Peyer's patch (tissue), 4 donors: ENCODE results near the gene USP17L15. TPM values are rescaled to one million over a fixed set of nuclear protein-coding genes. Genes with fewer than 3 reads are reported as not detected.
"Not testable (repeated sequence)": the region's sequence is repeated elsewhere in the genome, so short reads cannot be mapped to it uniquely, and the experiment has no call there.

Experiments used
- DNase-seq, 3 donors: peaks; one replicate each; pipeline ENCODE4 v3.0.0-alpha.2; 2017 to 2019
- H3K27ac ChIP-seq, 4 donors: fragments of 200-600 bp; sonication (generic); one replicate each; pipeline ENCODE4 v1.5.1; 2016 to 2019
- H3K27me3 ChIP-seq, 2 donors: fragments of 200-600 bp; sonication (generic); one replicate each; pipeline ENCODE4 v1.5.1; 2019
- H3K36me3 ChIP-seq, 3 donors: fragments of 200-600 bp; sonication (generic); one replicate each; pipeline ENCODE4 v1.5.1; 2016 to 2019
- H3K4me1 ChIP-seq, 4 donors: fragments of 200-600 bp; sonication (generic); one replicate each; pipeline ENCODE4 v1.5.1; 2016 to 2019
- H3K4me3 ChIP-seq, 4 donors: fragments of 200-600 bp; sonication (generic); 1 replicate in 3 of 4; 2 replicates in 1 of 4; pipeline ENCODE4 v1.5.1; 2016 to 2019; ENCODE audit warnings: mild to moderate bottlenecking in 1 of 4
- H3K9me3 ChIP-seq, 4 donors: fragments of 200-600 bp; sonication (generic); one replicate each; pipeline ENCODE4 v1.5.1; 2016 to 2019; ENCODE audit warnings: mild to moderate bottlenecking in 1 of 4
- total RNA-seq, 4 donors: library from RNA; depleted of rRNA; stranded (reverse); fragments of >200 nt; gene quantifications; one replicate each; pipeline ENCODE4 v1.1.0, GENCODE V29; 2016

Gene USP17L15
- not detected for total RNA-seq

GRCh38 chr4:9234085-9234484 lies at the start of gene USP17L15:
Gene USP17L15 (plus strand): TSS chr4:9234385. CDS start chr4:9234385, 0 bp downstream.
- not testable (repeated sequence) for DNase-seq, H3K27me3 ChIP-seq, H3K4me3 ChIP-seq, H3K9me3 ChIP-seq, H3K36me3 ChIP-seq, H3K4me1 ChIP-seq, H3K27ac ChIP-seq

- H3K27me3 ChIP-seq, H3K4me1 ChIP-seq, H3K4me3 ChIP-seq, H3K27ac ChIP-seq, H3K36me3 ChIP-seq, DNase-seq, H3K9me3 ChIP-seq: not testable (repeated sequence)
Observed at GRCh38 chr4:9210357-9210756, 23.8 kb upstream of the USP17L15 start, which contains the start of gene USP17L10. Gene USP17L10 (plus strand): TSS chr4:9210657. CDS start chr4:9210657, 0 bp downstream.

- H3K27me3 ChIP-seq, H3K9me3 ChIP-seq, H3K36me3 ChIP-seq, H3K4me1 ChIP-seq, H3K4me3 ChIP-seq, H3K27ac ChIP-seq: not testable (repeated sequence)
- DNase-seq: peak in 1 of 3 donors; percentile 21
Observed at GRCh38 chr4:9214701-9215100, 19.5 kb upstream of the USP17L15 start.

- not testable (repeated sequence) for DNase-seq, H3K4me1 ChIP-seq, H3K27me3 ChIP-seq, H3K36me3 ChIP-seq, H3K27ac ChIP-seq, H3K9me3 ChIP-seq, H3K4me3 ChIP-seq
Observed at GRCh38 chr4:9215105-9215504, 19.1 kb upstream of the USP17L15 start, which contains the start of gene USP17L11. Gene USP17L11 (plus strand): TSS chr4:9215405. CDS start chr4:9215405, 0 bp downstream.

GRCh38 chr4:9219852-9220251 lies 14.3 kb upstream of the USP17L15 start, which contains the start of gene USP17L12:
Gene USP17L12 (plus strand): TSS chr4:9220152. CDS start chr4:9220152, 0 bp downstream.
- not testable (repeated sequence) for H3K27ac ChIP-seq, H3K9me3 ChIP-seq, H3K4me3 ChIP-seq, H3K4me1 ChIP-seq, DNase-seq, H3K36me3 ChIP-seq, H3K27me3 ChIP-seq

- H3K36me3 ChIP-seq, H3K9me3 ChIP-seq, H3K27me3 ChIP-seq, H3K27ac ChIP-seq, H3K4me3 ChIP-seq, DNase-seq, H3K4me1 ChIP-seq: not testable (repeated sequence)
Observed at GRCh38 chr4:9224596-9224995, 9.6 kb upstream of the USP17L15 start, which contains the start of gene USP17L13. Gene USP17L13 (plus strand): TSS chr4:9224896. CDS start chr4:9224896, 0 bp downstream.

GRCh38 chr4:9230249-9230648 lies 3.9 kb upstream of the USP17L15 start:
- H3K36me3 ChIP-seq, H3K4me1 ChIP-seq, H3K4me3 ChIP-seq, H3K9me3 ChIP-seq, H3K27ac ChIP-seq, H3K27me3 ChIP-seq: not testable (repeated sequence)
- peak in 1 of 3 donors; percentile 39 for DNase-seq

- H3K36me3 ChIP-seq, H3K9me3 ChIP-seq, H3K4me1 ChIP-seq, H3K27ac ChIP-seq, H3K4me3 ChIP-seq, H3K27me3 ChIP-seq: not testable (repeated sequence)
- DNase-seq: peak; percentile 16 to 22 (median 18)
Observed at GRCh38 chr4:9238461-9238860, 4.3 kb downstream of the USP17L15 start.

GRCh38 chr4:9243579-9243978 lies 9.4 kb downstream of the USP17L15 start, which contains the start of gene USP17L17:
Gene USP17L17 (plus strand): TSS chr4:9243879. CDS start chr4:9243879, 0 bp downstream.
- H3K27me3 ChIP-seq, H3K27ac ChIP-seq, H3K4me3 ChIP-seq, H3K36me3 ChIP-seq, H3K4me1 ChIP-seq, H3K9me3 ChIP-seq, DNase-seq: not testable (repeated sequence)

GRCh38 chr4:9247953-9248680 lies 13.9 kb downstream of the USP17L15 start, which contains the start of gene USP17L18:
Gene USP17L18 (plus strand): TSS chr4:9248630. CDS start chr4:9248630, 0 bp downstream.
- H3K36me3 ChIP-seq: not testable (repeated sequence)
- peak; percentile 7 to 45 (median 16) for DNase-seq

GRCh38 chr4:9253078-9253477 lies 18.9 kb downstream of the USP17L15 start, which contains the start of gene USP17L19:
Gene USP17L19 (plus strand): TSS chr4:9253378. CDS start chr4:9253378, 0 bp downstream.
- DNase-seq, H3K36me3 ChIP-seq, H3K27me3 ChIP-seq, H3K9me3 ChIP-seq, H3K4me3 ChIP-seq, H3K4me1 ChIP-seq, H3K27ac ChIP-seq: not testable (repeated sequence)

More at GRCh38 chr4:9247953-9248680, 13.9 kb downstream of the USP17L15 start, which contains the start of gene USP17L18:
- H3K4me3 ChIP-seq, H3K27ac ChIP-seq, H3K9me3 ChIP-seq, H3K27me3 ChIP-seq, H3K4me1 ChIP-seq: not testable (repeated sequence)

- H3K27me3 ChIP-seq, H3K4me3 ChIP-seq, H3K9me3 ChIP-seq, H3K27ac ChIP-seq, DNase-seq, H3K36me3 ChIP-seq, H3K4me1 ChIP-seq: not testable (repeated sequence)
Observed at GRCh38 chr4:9257824-9258223, 23.6 kb downstream of the USP17L15 start, which contains the start of gene USP17L20. Gene USP17L20 (plus strand): TSS chr4:9258124. CDS start chr4:9258124, 0 bp downstream.

- DNase-seq, H3K27me3 ChIP-seq, H3K4me3 ChIP-seq, H3K4me1 ChIP-seq, H3K27ac ChIP-seq, H3K36me3 ChIP-seq, H3K9me3 ChIP-seq: not testable (repeated sequence)
Observed at GRCh38 chr4:9262572-9262971, 28.4 kb downstream of the USP17L15 start, which contains the start of gene USP17L21. Gene USP17L21 (plus strand): TSS chr4:9262872. CDS start chr4:9262872, 0 bp downstream.

- not testable (repeated sequence) for H3K36me3 ChIP-seq, H3K4me1 ChIP-seq, H3K27ac ChIP-seq, DNase-seq, H3K9me3 ChIP-seq, H3K27me3 ChIP-seq, H3K4me3 ChIP-seq
Observed at GRCh38 chr4:9267319-9267718, 33.1 kb downstream of the USP17L15 start, which contains the start of gene USP17L22. Gene USP17L22 (plus strand): TSS chr4:9267619. CDS start chr4:9267619, 0 bp downstream.

- not testable (repeated sequence) for H3K4me3 ChIP-seq, H3K27me3 ChIP-seq, H3K4me1 ChIP-seq, H3K36me3 ChIP-seq, H3K9me3 ChIP-seq, H3K27ac ChIP-seq
- DNase-seq: peak in 2 of 3 donors; percentile 57 to 79
Observed at GRCh38 chr4:9271719-9272118, 37.5 kb downstream of the USP17L15 start.
